ENCODE results near the gene DTX3L. TPM values are rescaled to one million over a fixed set of nuclear protein-coding genes. Genes with fewer than 3 reads are reported as not detected.

DTX3L gene
- total and polyA plus RNA-seq, 2 of the 8 experiments (the other 6 are each of a cell fraction or from before 2014, with no cell fraction given), result 1.7 to 11.3 TPM

- H4K91ac ChIP-seq (replicated peaks; ENCODE audit: insufficient read length, low read length), result no peak overlapping the region
- H2AFZ ChIP-seq (ENCODE audit: low read length), result no peak overlapping the region
- H2AK5ac ChIP-seq (ENCODE audit: low read depth, low read length), result no peak overlapping the region
- POLR2A ChIA-PET (ENCODE audit: partially characterized antibody), result no interaction called here
- H3K4ac ChIP-seq (replicated peaks; ENCODE audit: insufficient read length, low read depth, low read length), result no peak overlapping the region
- H3K9me3 ChIP-seq (ENCODE audit: insufficient read depth in 2 of 2, low read depth in 1 of 2, low read length in 1 of 2), result no peaks in the 10 kb centered on the region
- H3K27me3 ChIP-seq (replicated peaks in 1 of 4; ENCODE audit: control insufficient read depth in 3 of 4, extremely low read depth in 1 of 4, insufficient read depth in 3 of 4, low read length in 3 of 4), result no peaks in the 10 kb centered on the region
- FAIRE-seq, result no peak
- no peak overlapping the region for H3K14ac ChIP-seq (ENCODE audit: insufficient read length)
- no peak overlapping the region for H2BK120ac ChIP-seq (replicated peaks; ENCODE audit: low read depth, low read length)
- H3K18ac ChIP-seq (ENCODE audit: extremely low read depth, low read length), result no peak overlapping the region
- H3K9ac ChIP-seq (replicated peaks in 1 of 4; ENCODE audit: extremely low read depth in 1 of 4, low read depth in 3 of 4, low read length in 3 of 4), result no peak overlapping the region
- no peak overlapping the region for H4K8ac ChIP-seq (ENCODE audit: extremely low read depth, insufficient read depth, low read length)
- H3K56ac ChIP-seq (replicated peaks; ENCODE audit: insufficient read length, low read depth, low read length), result no peak overlapping the region
- peaks cover 0 to 3% (median 0%) of the 10 kb centered on the region in 4 experiments; a peak in 1 of 7 replicates for H3K4me1 ChIP-seq (replicated peaks in 1 of 4; ENCODE audit: control insufficient read depth in 3 of 4, insufficient read depth in 4 of 4, low read length in 3 of 4)
- H3K79me2 ChIP-seq (ENCODE audit: control insufficient read depth in 1 of 2, insufficient read depth in 2 of 2, low read length in 2 of 2), result no peaks in the 10 kb centered on the region
- no peak for TF ChIP-seq RNF2 (IDR thresholded peaks at IDR 0.05; ENCODE audit: borderline replicate concordance, low read depth, low read length, missing control alignments, poor library complexity, severe bottlenecking)
- no peak for TF ChIP-seq BRCA1 (IDR thresholded peaks at IDR 0.05; ENCODE audit: low read depth, low read length)
- TF ChIP-seq ZNF274 (IDR thresholded peaks at IDR 0.05; ENCODE audit: borderline replicate concordance, extremely low read depth, low read length), result no peak
- TF ChIP-seq HDAC6 (IDR thresholded peaks at IDR 0.05; ENCODE audit: low read depth, low read length), result no peak
- TF ChIP-seq RBBP5 (IDR thresholded peaks at IDR 0.05; ENCODE audit: borderline replicate concordance, low read depth, low read length), result no peak
- no peak for TF ChIP-seq POLR2AphosphoS5 (IDR thresholded peaks at IDR 0.05; ENCODE audit: low read depth, low read length)
- H3K36me3 ChIP-seq (ENCODE audit: control insufficient read depth in 2 of 4, insufficient read depth in 4 of 4, low read length in 3 of 4), result no peaks in the 10 kb centered on the region
- no peak overlapping the region; the same call in 1 of the 2 replicates for H2BK20ac ChIP-seq (ENCODE audit: low read length)
- H3K23ac ChIP-seq (ENCODE audit: insufficient read length), result no peak overlapping the region
- CTCF ChIA-PET (ENCODE audit: partially characterized antibody), result interaction anchor here (0.6 to 0.9 kb wide), 2 partner anchors 13 to 25 kb away, joined by 3 read pairs; no protein-coding TSS in a partner anchor
- no peak overlapping the region for H4K5ac ChIP-seq (ENCODE audit: insufficient read length, low read depth, low read length)
- no peaks in the 10 kb centered on the region for H3K23me2 ChIP-seq (ENCODE audit: low read depth, low read length)
- no peaks in the 10 kb centered on the region for H3K79me1 ChIP-seq (ENCODE audit: low read depth, low read length)
- no peak overlapping the region for H3K27ac ChIP-seq (ENCODE audit: low read depth, low read length)
- WGBS, 2 experiments (ENCODE audit: extremely low coverage in 1 of 2, insufficient coverage in 1 of 2, insufficient read length in 1 of 2, insufficient replicate concordance in 2 of 2, low coverage in 1 of 2, low lambda C conversion rate in 2 of 2, missing lambda C conversion rate in 1 of 2), result 88% methylated on average over 3 of the region's 3 CpGs; no CpG with 5 or more reads in 1 of the 2 experiments
- no peak overlapping the region for H3K4me3 ChIP-seq (ENCODE audit: extremely low read depth in 1 of 4, insufficient read depth in 2 of 4, low read depth in 3 of 4, low read length in 4 of 4)
- H2BK5ac ChIP-seq (ENCODE audit: low read depth, low read length), result no peak overlapping the region
- H3K4me2 ChIP-seq (ENCODE audit: insufficient read depth in 1 of 2, low read depth in 2 of 2, low read length in 2 of 2), result no peak overlapping the region
- no peak for DNase-seq (ENCODE audit: low read depth in 1 of 2, low spot score in 2 of 2)
- no peak overlapping the region for H2BK15ac ChIP-seq (ENCODE audit: low read length)
- H2BK12ac ChIP-seq (ENCODE audit: low read depth, low read length), result no peak overlapping the region; the same call in 1 of the 2 replicates
- H4K20me1 ChIP-seq (replicated peaks in 1 of 2; ENCODE audit: control insufficient read depth in 1 of 2, insufficient read depth in 2 of 2, low read length in 2 of 2), result no peaks in the 10 kb centered on the region
Observed at GRCh38 chr3:122598151-122598550, 34.0 kb downstream of the DTX3L start.
